ENCODE results near the gene HSPB6. TPM values are rescaled to one million over a fixed set of nuclear protein-coding genes. Genes with fewer than 3 reads are reported as not detected.

Gene HSPB6
- total RNA-seq, 1 experiment from 2014 or later = 0.87 TPM

DNA sequence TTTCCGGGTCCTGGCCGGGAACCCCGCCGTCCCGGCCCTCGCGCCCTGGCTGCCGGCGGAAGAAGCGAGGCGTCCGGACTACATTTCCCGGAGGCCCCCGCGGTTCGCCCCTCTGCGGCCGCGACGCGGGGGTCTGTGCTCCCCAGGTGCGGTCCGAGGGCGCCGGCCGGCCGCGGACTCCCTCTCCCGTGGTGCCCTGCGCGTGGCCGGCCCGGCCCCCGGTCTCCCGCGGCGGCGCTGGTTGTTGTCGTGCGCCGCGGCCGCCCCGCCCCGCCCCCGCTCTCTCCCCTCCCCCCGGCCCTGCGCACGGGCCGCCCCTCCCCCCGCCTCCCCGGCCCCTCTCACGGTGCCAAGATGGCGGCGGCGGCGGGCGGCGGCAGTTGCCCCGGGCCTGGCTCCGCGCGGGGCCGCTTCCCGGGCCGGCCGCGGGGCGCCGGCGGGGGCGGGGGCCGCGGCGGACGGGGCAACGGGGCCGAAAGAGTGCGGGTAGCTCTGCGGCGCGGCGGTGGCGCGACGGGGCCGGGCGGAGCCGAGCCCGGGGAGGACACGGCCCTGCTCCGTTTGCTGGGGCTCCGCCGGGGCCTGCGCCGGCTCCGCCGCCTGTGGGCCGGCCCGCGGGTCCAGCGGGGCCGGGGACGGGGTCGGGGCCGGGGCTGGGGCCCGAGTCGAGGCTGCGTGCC is 39.0 kb downstream of the HSPB6 start, which contains the start of gene KMT2B:
TSS of gene KMT2B (plus strand) at position 339 of the 680 bp plus-strand sequence. CDS start at position 355, 16 bp downstream.
- in situ Hi-C loops (cut with HindIII; ENCODE audit: low pct_unique_long_range_greater_than_20kb, low sequenced_read_pairs) (no loop called here), intact Hi-C loops (cut with micrococcal nuclease; ENCODE audit: unreplicated experiment) (loop anchor here (2.0 to 10.0 kb wide), 2 partner anchors 23 to 163 kb away; no protein-coding TSS in a partner anchor)
- H3K4me1 ChIP-seq (ENCODE audit: control insufficient read depth, insufficient read depth, low read length) = peaks cover 16% of the 10 kb centered on the region
- DNase-seq (ENCODE audit: low read depth, low spot score) (no peak), ATAC-seq (peak; percentile 85)
- peak within 1 kb of the TSS; percentile 89 for H3K27ac ChIP-seq (ENCODE audit: low read length)
- H3K4me3 ChIP-seq (ENCODE audit: low read depth in 2 of 2, low read length in 2 of 2) = peak within 1 kb of the TSS; percentile 85 to 87
- no TSS peak for BruUV-seq (replicated peaks)
- POLR2A ChIA-PET = no interaction called here
- CTCF ChIA-PET = no interaction called here
- H3K9me3 ChIP-seq (ENCODE audit: control insufficient read depth, insufficient read depth, low read depth, low read length) = no peaks in the 10 kb centered on the region
- H3K27me3 ChIP-seq (ENCODE audit: control insufficient read depth, insufficient read depth, low read length) = no peaks in the 10 kb centered on the region
- H3K36me3 ChIP-seq (ENCODE audit: control insufficient read depth, insufficient read depth, low read length) = peaks cover 6% of the 10 kb centered on the region; the same call in 1 of the 2 replicates
- TF ChIP-seq, protein P1, sequence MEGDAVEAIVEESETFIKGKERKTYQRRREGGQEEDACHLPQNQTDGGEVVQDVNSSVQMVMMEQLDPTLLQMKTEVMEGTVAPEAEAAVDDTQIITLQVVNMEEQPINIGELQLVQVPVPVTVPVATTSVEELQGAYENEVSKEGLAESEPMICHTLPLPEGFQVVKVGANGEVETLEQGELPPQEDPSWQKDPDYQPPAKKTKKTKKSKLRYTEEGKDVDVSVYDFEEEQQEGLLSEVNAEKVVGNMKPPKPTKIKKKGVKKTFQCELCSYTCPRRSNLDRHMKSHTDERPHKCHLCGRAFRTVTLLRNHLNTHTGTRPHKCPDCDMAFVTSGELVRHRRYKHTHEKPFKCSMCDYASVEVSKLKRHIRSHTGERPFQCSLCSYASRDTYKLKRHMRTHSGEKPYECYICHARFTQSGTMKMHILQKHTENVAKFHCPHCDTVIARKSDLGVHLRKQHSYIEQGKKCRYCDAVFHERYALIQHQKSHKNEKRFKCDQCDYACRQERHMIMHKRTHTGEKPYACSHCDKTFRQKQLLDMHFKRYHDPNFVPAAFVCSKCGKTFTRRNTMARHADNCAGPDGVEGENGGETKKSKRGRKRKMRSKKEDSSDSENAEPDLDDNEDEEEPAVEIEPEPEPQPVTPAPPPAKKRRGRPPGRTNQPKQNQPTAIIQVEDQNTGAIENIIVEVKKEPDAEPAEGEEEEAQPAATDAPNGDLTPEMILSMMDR (IDR thresholded peaks at IDR 0.05) = no peak
- TF ChIP-seq, protein P2, sequence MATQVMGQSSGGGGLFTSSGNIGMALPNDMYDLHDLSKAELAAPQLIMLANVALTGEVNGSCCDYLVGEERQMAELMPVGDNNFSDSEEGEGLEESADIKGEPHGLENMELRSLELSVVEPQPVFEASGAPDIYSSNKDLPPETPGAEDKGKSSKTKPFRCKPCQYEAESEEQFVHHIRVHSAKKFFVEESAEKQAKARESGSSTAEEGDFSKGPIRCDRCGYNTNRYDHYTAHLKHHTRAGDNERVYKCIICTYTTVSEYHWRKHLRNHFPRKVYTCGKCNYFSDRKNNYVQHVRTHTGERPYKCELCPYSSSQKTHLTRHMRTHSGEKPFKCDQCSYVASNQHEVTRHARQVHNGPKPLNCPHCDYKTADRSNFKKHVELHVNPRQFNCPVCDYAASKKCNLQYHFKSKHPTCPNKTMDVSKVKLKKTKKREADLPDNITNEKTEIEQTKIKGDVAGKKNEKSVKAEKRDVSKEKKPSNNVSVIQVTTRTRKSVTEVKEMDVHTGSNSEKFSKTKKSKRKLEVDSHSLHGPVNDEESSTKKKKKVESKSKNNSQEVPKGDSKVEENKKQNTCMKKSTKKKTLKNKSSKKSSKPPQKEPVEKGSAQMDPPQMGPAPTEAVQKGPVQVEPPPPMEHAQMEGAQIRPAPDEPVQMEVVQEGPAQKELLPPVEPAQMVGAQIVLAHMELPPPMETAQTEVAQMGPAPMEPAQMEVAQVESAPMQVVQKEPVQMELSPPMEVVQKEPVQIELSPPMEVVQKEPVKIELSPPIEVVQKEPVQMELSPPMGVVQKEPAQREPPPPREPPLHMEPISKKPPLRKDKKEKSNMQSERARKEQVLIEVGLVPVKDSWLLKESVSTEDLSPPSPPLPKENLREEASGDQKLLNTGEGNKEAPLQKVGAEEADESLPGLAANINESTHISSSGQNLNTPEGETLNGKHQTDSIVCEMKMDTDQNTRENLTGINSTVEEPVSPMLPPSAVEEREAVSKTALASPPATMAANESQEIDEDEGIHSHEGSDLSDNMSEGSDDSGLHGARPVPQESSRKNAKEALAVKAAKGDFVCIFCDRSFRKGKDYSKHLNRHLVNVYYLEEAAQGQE (IDR thresholded peaks at IDR 0.05; ENCODE audit: insufficient read depth in 1 of 2, low read depth in 2 of 2, low read length in 1 of 2) = no peak
- TF ChIP-seq POLR2AphosphoS5 (IDR thresholded peaks at IDR 0.05; ENCODE audit: low read depth, low read length) = no peak
- no peak for TF ChIP-seq SIN3A (IDR thresholded peaks at IDR 0.05; ENCODE audit: borderline replicate concordance, insufficient read depth, low read depth, low read length)
- TF ChIP-seq TCF7L2 (IDR thresholded peaks at IDR 0.05; ENCODE audit: low read depth, low read length) = no peak

DNA sequence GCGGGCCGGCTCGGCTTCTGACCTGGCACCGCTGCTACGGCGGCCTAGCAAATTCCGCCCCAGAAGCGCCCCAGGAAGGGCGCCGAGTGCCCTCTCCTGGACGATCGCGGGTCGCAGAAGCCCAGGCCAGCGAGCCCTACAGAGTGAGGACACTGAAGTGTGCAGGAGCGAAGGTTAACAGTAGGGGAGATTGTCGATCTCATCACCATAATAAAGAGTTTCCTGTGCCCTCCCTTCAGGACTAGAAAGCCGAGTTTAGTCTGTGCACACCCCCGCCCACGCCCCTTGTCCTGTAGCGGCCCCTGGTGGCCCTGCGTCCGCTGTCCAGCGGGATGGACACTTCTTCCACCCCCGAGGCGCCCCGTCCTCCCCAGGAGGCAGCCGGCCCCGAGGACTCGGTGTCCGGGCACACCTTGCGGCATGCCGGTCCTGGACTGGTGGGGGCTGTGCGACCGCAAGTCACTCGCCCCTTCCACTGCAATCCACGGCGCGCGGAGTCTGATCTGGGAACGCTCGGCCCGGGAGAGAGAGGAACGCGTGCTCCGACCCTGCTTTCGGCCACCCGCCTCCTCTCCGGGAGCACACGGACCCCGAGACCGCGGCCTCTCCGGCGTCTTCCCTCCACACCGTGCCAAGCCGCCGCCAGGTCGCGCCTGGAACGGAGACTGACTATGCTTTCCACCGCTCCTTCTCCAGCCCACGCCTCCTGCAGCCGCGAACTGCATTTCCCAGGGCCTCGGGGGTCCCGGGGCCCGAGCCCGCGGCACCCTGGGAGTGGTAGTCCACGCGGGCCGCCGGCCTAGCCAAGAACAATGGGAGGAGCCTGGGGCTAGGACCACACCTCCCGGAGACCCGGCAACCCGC is 39.8 kb downstream of the HSPB6 start:
- Histone ChIP-seq H3K9me3 (ENCODE audit: control insufficient read depth, insufficient read depth, low read depth, low read length) (no peaks in the 10 kb centered on the region), H3K36me3 (ENCODE audit: control insufficient read depth, insufficient read depth, low read length) (peaks cover 4% of the 10 kb centered on the region; the same call in 1 of the 2 replicates), H3K4me1 (ENCODE audit: control insufficient read depth, insufficient read depth, low read length) (peaks cover 16% of the 10 kb centered on the region), H3K4me3 (ENCODE audit: low read depth in 2 of 2, low read length in 2 of 2) (peak overlapping the region; percentile 73 to 87), H3K27ac (ENCODE audit: low read length) (peak overlapping the region; percentile 89), H3K27me3 (ENCODE audit: control insufficient read depth, insufficient read depth, low read length) (no peaks in the 10 kb centered on the region)
- ATAC-seq (peak; percentile 92), DNase-seq (ENCODE audit: low read depth, low spot score) (peak; percentile 77)
- intact Hi-C loops (cut with micrococcal nuclease; ENCODE audit: unreplicated experiment) (loop anchor here (2.0 to 10.0 kb wide), 2 partner anchors 22 to 162 kb away; no protein-coding TSS in a partner anchor), in situ Hi-C loops (cut with HindIII; ENCODE audit: low pct_unique_long_range_greater_than_20kb, low sequenced_read_pairs) (no loop called here)
- ChIA-PET CTCF (no interaction called here), POLR2A (no interaction called here)
- BruUV-seq (replicated peaks) = no TSS peak
- TF ChIP-seq, protein P2 (IDR thresholded peaks at IDR 0.05; ENCODE audit: insufficient read depth in 1 of 2, low read depth in 2 of 2, low read length in 1 of 2) = no peak
- TF ChIP-seq POLR2AphosphoS5 (IDR thresholded peaks at IDR 0.05; ENCODE audit: low read depth, low read length) = 0 out of 2 replicates have a peak, but pooled peaks have one; percentile 23
- TF ChIP-seq, protein P1 (IDR thresholded peaks at IDR 0.05) = peak; percentile 100
- peak; percentile 89; the same call in 1 of the 2 replicates for TF ChIP-seq SIN3A (IDR thresholded peaks at IDR 0.05; ENCODE audit: borderline replicate concordance, insufficient read depth, low read depth, low read length)
